MM.1S (cell line): ENCODE measurements around the gene GRAMD1B.

Source experiments
- DNase-seq: peaks from one replicate; pipeline ENCODE4 v3.0.0-alpha.2; 2015
- H2AFZ ChIP-seq: fragments of 300-600 bp; sonication (generic); 2 replicates; pipeline ENCODE4 v1.6.0; 2016; ENCODE audit warnings: antibody characterized with exemption, low read length
- H3F3A ChIP-seq: fragments of 300-600 bp; sonication (generic); 2 replicates; pipeline ENCODE4 v1.6.1; 2016; ENCODE audit warnings: mild to moderate bottlenecking, antibody characterized with exemption, low read length, moderate library complexity, mixed read lengths; ENCODE audit not compliant: insufficient read depth
- H3K27ac ChIP-seq: fragments of 300-600 bp; sonication (generic); 2 replicates; pipeline ENCODE4 v1.5.1; 2016; ENCODE audit warnings: mild to moderate bottlenecking, low read length
- H3K27me3 ChIP-seq: fragments of 300-600 bp; sonication (generic); replicated peaks from 2 replicates; pipeline ENCODE4 v1.6.0; 2016; ENCODE audit warnings: low read length; ENCODE audit not compliant: insufficient read depth
- H3K36me3 ChIP-seq: fragments of 300-600 bp; sonication (generic); replicated peaks from 2 replicates; pipeline ENCODE4 v1.6.1; 2016; ENCODE audit warnings: mild to moderate bottlenecking, low read length, mixed read lengths; ENCODE audit not compliant: insufficient read depth
- H3K4me1 ChIP-seq: fragments of 300-600 bp; sonication (generic); 2 replicates; pipeline ENCODE4 v1.6.1; 2016; ENCODE audit warnings: low read length, mixed read lengths
- H3K4me2 ChIP-seq: fragments of 300-600 bp; sonication (generic); 2 replicates; pipeline ENCODE4 v1.6.0; 2016; ENCODE audit warnings: low read depth, low read length
- H3K4me3 ChIP-seq: fragments of 300-600 bp; sonication (generic); 2 replicates; pipeline ENCODE4 v1.5.1; 2016; ENCODE audit warnings: low read length, mixed read lengths
- H3K79me2 ChIP-seq: fragments of 300-600 bp; sonication (generic); 2 replicates; pipeline ENCODE4 v1.6.1; 2016; ENCODE audit warnings: mixed run types, low read length, mixed read lengths
- H3K9ac ChIP-seq: fragments of 300-600 bp; sonication (generic); 2 replicates; pipeline ENCODE4 v1.6.1; 2016; ENCODE audit warnings: low read length, mixed read lengths
- H3K9me2 ChIP-seq: fragments of 300-600 bp; sonication (generic); replicated peaks from 2 replicates; pipeline ENCODE4 v1.6.1; 2016; ENCODE audit warnings: mild to moderate bottlenecking, low read length, mixed read lengths; ENCODE audit not compliant: insufficient read depth
- H3K9me3 ChIP-seq: fragments of 300-600 bp; sonication (generic); replicated peaks from 2 replicates; pipeline ENCODE4 v1.6.1; 2016; ENCODE audit warnings: mild to moderate bottlenecking, low read length, mixed read lengths; ENCODE audit not compliant: insufficient read depth
- H4K20me1 ChIP-seq: fragments of 300-600 bp; sonication (generic); 2 replicates; pipeline ENCODE4 v1.6.1; 2016; ENCODE audit warnings: mild to moderate bottlenecking, low read length, moderate library complexity, mixed read lengths; ENCODE audit not compliant: insufficient read depth
- EZH2 ChIP-seq: fragments of 300-600 bp; sonication (generic); optimal IDR thresholded peaks from 2 replicates; pipeline ENCODE3; 2017; ENCODE audit warnings: low read depth, mild to moderate bottlenecking, antibody characterized with exemption, low read length, mixed read lengths
- EZH2phosphoT487 ChIP-seq: fragments of 300-600 bp; sonication (generic); IDR thresholded peaks from 2 replicates; pipeline ENCODE4 v1.6.1; 2018; ENCODE audit warnings: antibody characterized with exemption, low read length
- TF ChIP-seq, protein P1 (sequence below): fragments of 300-600 bp; sonication (generic); IDR thresholded peaks from 2 replicates; pipeline ENCODE4 v1.5.1; 2016; ENCODE audit warnings: antibody characterized with exemption, low read length, mixed read lengths

The GRAMD1B gene

DNA sequence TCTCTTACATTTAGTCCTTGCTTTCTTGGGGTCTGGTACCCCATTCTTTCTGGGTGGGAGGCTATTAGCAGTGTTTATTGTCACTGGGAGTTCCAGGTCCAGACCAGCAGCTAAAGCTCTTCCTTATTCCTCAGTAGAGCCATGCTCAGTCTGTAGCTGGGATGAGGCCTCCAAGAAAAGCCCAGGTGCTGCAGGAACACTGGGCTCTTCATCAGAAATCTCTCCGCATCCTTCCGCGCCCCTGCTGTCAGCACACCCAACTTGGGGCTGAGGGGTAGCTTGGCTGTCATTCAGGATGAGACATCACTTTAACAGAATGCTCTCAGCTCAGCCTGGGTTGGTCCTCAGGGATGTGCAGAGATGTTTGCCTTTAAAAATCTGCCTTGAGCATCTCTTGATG lies 97.5 kb downstream of the GRAMD1B start:
- Histone ChIP-seq H3K79me2 (no peaks in the 10 kb centered on the region), H3K27ac (no peak overlapping the region), H3K36me3 (no peaks in the 10 kb centered on the region), H3K9ac (no peak overlapping the region), H3K27me3 (no peaks in the 10 kb centered on the region), H3K4me3 (no peak overlapping the region), H4K20me1 (no peaks in the 10 kb centered on the region), H3K9me2 (no peaks in the 10 kb centered on the region), H2AFZ (no peak overlapping the region), H3K4me1 (no peaks in the 10 kb centered on the region), H3F3A (no peaks in the 10 kb centered on the region), H3K9me3 (no peaks in the 10 kb centered on the region), H3K4me2 (no peak overlapping the region)
- no peak for TF ChIP-seq EZH2
- no peak for DNase-seq

DNA sequence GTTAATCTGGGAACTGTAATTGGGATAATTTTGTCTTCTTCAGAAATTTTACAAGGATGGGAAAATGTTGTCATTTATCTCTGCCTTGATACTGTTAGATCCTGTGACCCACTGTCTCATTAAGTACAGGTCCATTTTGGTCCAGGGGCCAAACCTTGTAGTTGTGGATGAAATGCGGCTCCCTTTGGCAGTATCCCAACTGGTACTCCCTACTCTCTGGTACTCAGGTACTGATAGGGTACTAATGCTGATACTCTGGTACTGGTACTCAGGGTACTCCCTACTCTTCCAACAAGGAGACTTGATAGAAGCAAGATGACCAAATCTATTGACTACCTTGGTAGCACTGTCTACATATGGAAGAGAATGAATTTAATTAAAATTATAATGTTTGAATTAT lies 97.9 kb downstream of the GRAMD1B start:
- H3K27ac ChIP-seq, result no peak overlapping the region
- H3K9me2 ChIP-seq, result no peaks in the 10 kb centered on the region
- no peaks in the 10 kb centered on the region for H3K79me2 ChIP-seq
- no peak for DNase-seq
- no peaks in the 10 kb centered on the region for H4K20me1 ChIP-seq
- no peaks in the 10 kb centered on the region for H3K4me1 ChIP-seq
- no peaks in the 10 kb centered on the region for H3K9me3 ChIP-seq
- H3K36me3 ChIP-seq, result no peaks in the 10 kb centered on the region
- no peak overlapping the region for H3K4me2 ChIP-seq
- no peak overlapping the region for H3K4me3 ChIP-seq
- no peak overlapping the region for H2AFZ ChIP-seq
- no peaks in the 10 kb centered on the region for H3F3A ChIP-seq
- H3K27me3 ChIP-seq, result no peaks in the 10 kb centered on the region
- TF ChIP-seq EZH2phosphoT487, result no peak
- TF ChIP-seq, protein P1, sequence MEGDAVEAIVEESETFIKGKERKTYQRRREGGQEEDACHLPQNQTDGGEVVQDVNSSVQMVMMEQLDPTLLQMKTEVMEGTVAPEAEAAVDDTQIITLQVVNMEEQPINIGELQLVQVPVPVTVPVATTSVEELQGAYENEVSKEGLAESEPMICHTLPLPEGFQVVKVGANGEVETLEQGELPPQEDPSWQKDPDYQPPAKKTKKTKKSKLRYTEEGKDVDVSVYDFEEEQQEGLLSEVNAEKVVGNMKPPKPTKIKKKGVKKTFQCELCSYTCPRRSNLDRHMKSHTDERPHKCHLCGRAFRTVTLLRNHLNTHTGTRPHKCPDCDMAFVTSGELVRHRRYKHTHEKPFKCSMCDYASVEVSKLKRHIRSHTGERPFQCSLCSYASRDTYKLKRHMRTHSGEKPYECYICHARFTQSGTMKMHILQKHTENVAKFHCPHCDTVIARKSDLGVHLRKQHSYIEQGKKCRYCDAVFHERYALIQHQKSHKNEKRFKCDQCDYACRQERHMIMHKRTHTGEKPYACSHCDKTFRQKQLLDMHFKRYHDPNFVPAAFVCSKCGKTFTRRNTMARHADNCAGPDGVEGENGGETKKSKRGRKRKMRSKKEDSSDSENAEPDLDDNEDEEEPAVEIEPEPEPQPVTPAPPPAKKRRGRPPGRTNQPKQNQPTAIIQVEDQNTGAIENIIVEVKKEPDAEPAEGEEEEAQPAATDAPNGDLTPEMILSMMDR, result no peak
- TF ChIP-seq EZH2, result no peak
- no peak overlapping the region for H3K9ac ChIP-seq

DNA sequence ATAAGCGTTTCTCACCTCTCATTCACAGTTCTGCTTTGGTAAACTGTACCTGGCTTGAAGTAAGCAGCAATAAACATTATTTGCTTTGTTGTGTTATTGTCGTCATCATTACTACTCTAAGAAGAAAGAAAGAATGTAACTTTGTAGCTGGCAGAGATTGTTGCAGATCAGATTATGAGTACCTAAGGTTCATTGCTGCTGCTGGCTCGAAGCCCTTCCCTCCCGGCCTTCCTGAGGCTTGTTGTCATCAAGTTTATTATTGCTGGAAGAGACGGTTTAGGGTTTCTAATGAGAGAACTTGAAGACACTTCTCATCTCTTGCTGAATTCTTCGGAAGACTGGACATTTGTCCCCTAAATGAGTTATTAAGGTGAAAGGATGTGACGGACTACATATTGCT lies 101.3 kb downstream of the GRAMD1B start:
- Histone ChIP-seq H3K9ac (no peak overlapping the region), H3K36me3 (no peaks in the 10 kb centered on the region), H2AFZ (no peak overlapping the region), H3K9me2 (no peaks in the 10 kb centered on the region), H4K20me1 (no peaks in the 10 kb centered on the region), H3K4me3 (no peak overlapping the region), H3K27me3 (no peaks in the 10 kb centered on the region), H3F3A (no peaks in the 10 kb centered on the region), H3K9me3 (no peaks in the 10 kb centered on the region), H3K4me1 (no peaks in the 10 kb centered on the region), H3K27ac (no peak overlapping the region), H3K79me2 (no peaks in the 10 kb centered on the region), H3K4me2 (no peak overlapping the region)
- TF ChIP-seq, protein P1, result no peak
- TF ChIP-seq EZH2 (no peak), EZH2phosphoT487 (no peak)
- no peak for DNase-seq

DNA sequence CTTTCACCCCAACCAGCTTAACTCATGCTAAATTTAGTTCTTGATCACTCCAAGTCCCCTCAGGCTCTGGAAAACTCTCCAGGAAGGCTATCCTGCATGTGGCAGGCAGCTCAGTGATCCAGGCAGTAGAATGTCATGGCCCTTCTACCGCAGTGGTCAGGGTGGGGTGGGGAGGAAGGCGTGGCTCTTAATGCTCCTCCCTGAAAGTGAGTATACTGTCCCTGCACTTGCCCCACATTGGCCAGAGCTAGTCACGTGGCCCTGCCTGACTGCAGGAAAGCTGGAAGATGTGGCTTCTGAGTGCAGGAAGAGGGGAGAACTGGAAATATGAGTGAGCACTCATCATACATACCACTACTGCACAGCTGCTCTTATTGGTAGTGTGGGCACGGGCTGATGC lies 102.1 kb downstream of the GRAMD1B start:
- Histone ChIP-seq H3K79me2 (no peaks in the 10 kb centered on the region), H3K9me3 (no peaks in the 10 kb centered on the region), H2AFZ (no peak overlapping the region), H3K4me3 (no peak overlapping the region), H3F3A (no peaks in the 10 kb centered on the region), H3K27me3 (no peaks in the 10 kb centered on the region), H3K36me3 (no peaks in the 10 kb centered on the region), H4K20me1 (no peaks in the 10 kb centered on the region), H3K9ac (no peak overlapping the region), H3K4me1 (no peaks in the 10 kb centered on the region), H3K9me2 (no peaks in the 10 kb centered on the region), H3K4me2 (no peak overlapping the region), H3K27ac (no peak overlapping the region)
- no peak for DNase-seq
- TF ChIP-seq EZH2, result no peak
- TF ChIP-seq, protein P1, result no peak
- TF ChIP-seq EZH2phosphoT487, result no peak
